ENCODE measurements around the gene HIVEP2.

- TF ChIP-seq CTCF (conservative IDR thresholded peaks at IDR 0.05 in 1 of 2, IDR thresholded peaks at IDR 0.05 in 1 of 2; ENCODE audit: low read depth in 1 of 2, low read length in 2 of 2) (no peak), EZH2 (IDR thresholded peaks at IDR 0.05; ENCODE audit: low read length, missing control alignments) (no peak)
Observed at GRCh38 chr6:142810952-142811514, 133.9 kb downstream of the HIVEP2 start.

All from fibroblast of lung (primary cell).